ENCODE measurements around the gene FOXD4L1. TPM values are rescaled to one million over a fixed set of nuclear protein-coding genes. Genes with fewer than 3 reads are reported as not detected.
"Not testable (repeated sequence)": the region's sequence is repeated elsewhere in the genome, so short reads cannot be mapped to it uniquely, and the experiment has no call there.

FOXD4L1 gene
- total RNA-seq, 2 donors from 2014 or later, result 0.11 to 0.32 TPM

GRCh38 chr2:113542529-113542928 lies 44.1 kb downstream of the FOXD4L1 start:
- H3K36me3 Mint-ChIP-seq (ENCODE audit: low read depth); H3K9me3 Mint-ChIP-seq; H3K27me3 Mint-ChIP-seq; H3K27ac Mint-ChIP-seq; H3K4me1 Mint-ChIP-seq; ATAC-seq (replicated peaks): not testable (repeated sequence)
- peak overlapping the region; percentile 73 for H3K4me3 Mint-ChIP-seq

Other genes starting within 250 kb of the FOXD4L1 start
- gene PAX8, start 219.7 kb upstream of the FOXD4L1 start, total RNA-seq, result 1 to 10 TPM in 1 of 2 donors, under 1 TPM in 1; 0.86 to 1.6 TPM
- 10 to 100 TPM; 37.6 to 46.9 TPM for gene ZNG1B, start 61.0 kb upstream of the FOXD4L1 start, total RNA-seq
- gene RABL2A, start 128.6 kb downstream of the FOXD4L1 start, total RNA-seq, result 10 to 100 TPM in 1 of 2 donors, 1 to 10 TPM in 1; 8.1 to 14.2 TPM